DOHH2 (cell line): ENCODE measurements around the gene ADCY7.

ENCODE experiments used
- CTCF ChIP-seq: fragments of 200-600 bp; sonication (generic); IDR thresholded peaks from one replicate; pipeline ENCODE4 v1.5.1; 2014; ENCODE audit warnings: antibody characterized with exemption, mild to moderate bottlenecking, low read depth, low read length; ENCODE audit not compliant: poor library complexity, severe bottlenecking
- EZH2phosphoT487 ChIP-seq: fragments of 200-600 bp; sonication (generic); IDR thresholded peaks from 2 replicates; pipeline ENCODE4 v1.6.1; 2017; ENCODE audit warnings: borderline replicate concordance, mild to moderate bottlenecking, antibody characterized with exemption, low read length, moderate library complexity, mixed read lengths

- TF ChIP-seq CTCF (no peak), EZH2phosphoT487 (no peak)
Measured at GRCh38 chr16:50320310-50320709, 54.0 kb downstream of the ADCY7 start.
